SK-N-SH (cell line): ENCODE measurements around the gene CHAF1A. TPM values are rescaled to one million over a fixed set of nuclear protein-coding genes. Genes with fewer than 3 reads are reported as not detected.

Experiments used
- CTCF ChIA-PET: fragments of 300-600, 350-600 bp; formaldehyde crosslinking; extraction: SDS; loops from one replicate; lab custom pipeline; 2021; lab: Yijun Ruan, JAX
- POLR2A ChIA-PET: fragments of 350-600 bp; sonication (Branson Sonifier 250); formaldehyde crosslinking; extraction: SDS; loops from one replicate; lab custom pipeline; 2020; ENCODE audit warnings: antibody characterized with exemption, inconsistent platforms; lab: Yijun Ruan, JAX
- DNase-seq: peaks from one replicate; pipeline ENCODE4 v3.0.0; 2012
- H2AFZ ChIP-seq: fragments of 200-600 bp; sonication (generic); 2 replicates; pipeline ENCODE4 v1.8.1; 2016; ENCODE audit warnings: antibody characterized with exemption, mild to moderate bottlenecking, low read depth
- H3F3A ChIP-seq: fragments of 200-600 bp; sonication (generic); replicated peaks from 2 replicates; pipeline ENCODE3; 2016; ENCODE audit warnings: antibody characterized with exemption, mild to moderate bottlenecking; ENCODE audit not compliant: insufficient read depth
- H3K27ac ChIP-seq, 2 experiments: fragments of 200-500 bp in 1 of 2; fragments of 200-600 bp in 1 of 2; sonication (Bioruptor generic) in 1 of 2; sonication (generic), shearing (Covaris generic) in 1 of 2; 2 replicates each; pipeline versions ENCODE4 v1.5.1 to v1.6.1; 2014 to 2016; ENCODE audit warnings: low read depth in 2 of 2, inconsistent platforms in 1 of 2, low read length in 1 of 2, mild to moderate bottlenecking in 1 of 2, mixed read lengths in 1 of 2
- H3K27me3 ChIP-seq: fragments of 200-600 bp; sonication (generic), shearing (Covaris generic); 2 replicates; pipeline ENCODE4 v1.6.1; 2016; ENCODE audit warnings: mixed run types; ENCODE audit not compliant: insufficient read depth
- H3K36me3 ChIP-seq, 2 experiments: fragments of 200-500 bp in 1 of 2; fragments of 200-600 bp in 1 of 2; sonication (Bioruptor generic) in 1 of 2; sonication (generic) in 1 of 2; replicated peaks in 1 of 2; 2 replicates each; pipeline versions ENCODE3 to v1.5.1; 2014 to 2016; ENCODE audit warnings: low read length in 1 of 2, mild to moderate bottlenecking in 1 of 2; ENCODE audit not compliant: insufficient read depth in 2 of 2, control insufficient read depth in 1 of 2
- H3K4me1 ChIP-seq, 2 experiments: fragments of 200-500 bp in 1 of 2; fragments of 200-600 bp in 1 of 2; sonication (Bioruptor generic) in 1 of 2; sonication (generic), shearing (Covaris generic) in 1 of 2; 2 replicates each; pipeline versions ENCODE4 v1.5.1 to v1.6.1; 2014 to 2016; ENCODE audit warnings: low read depth in 1 of 2, low read length in 1 of 2, mixed run types in 1 of 2; ENCODE audit not compliant: insufficient read depth in 2 of 2, control insufficient read depth in 1 of 2
- H3K4me2 ChIP-seq: fragments of 200-600 bp; sonication (generic), shearing (Covaris generic); 2 replicates; pipeline ENCODE4 v1.6.1; 2017; ENCODE audit warnings: mixed run types
- H3K4me3 ChIP-seq, 2 experiments: fragments of 200-500 bp in 1 of 2; fragments of 200-600 bp in 1 of 2; sonication (Bioruptor generic) in 1 of 2; sonication (generic), shearing (Covaris generic) in 1 of 2; 2 replicates each; pipeline versions ENCODE4 v1.5.1 to v1.8.1; 2014 to 2016; ENCODE audit warnings: low read depth in 2 of 2, inconsistent platforms in 1 of 2, low read length in 1 of 2, mild to moderate bottlenecking in 1 of 2, mixed read lengths in 1 of 2, moderate library complexity in 1 of 2
- H3K79me2 ChIP-seq: fragments of 200-600 bp; sonication (generic); 2 replicates; pipeline ENCODE4 v1.8.1; 2017; ENCODE audit warnings: mild to moderate bottlenecking; ENCODE audit not compliant: insufficient read depth
- H3K9ac ChIP-seq: fragments of 200-600 bp; sonication (generic); 2 replicates; pipeline ENCODE4 v1.6.1; 2017; ENCODE audit warnings: mixed run types
- H3K9me2 ChIP-seq: fragments of 200-600 bp; sonication (generic); 2 replicates; pipeline ENCODE4 v1.6.1; 2017; ENCODE audit warnings: mixed run types
- H3K9me3 ChIP-seq: fragments of 200-600 bp; sonication (generic); 2 replicates; pipeline ENCODE4 v1.6.1; 2017; ENCODE audit warnings: mixed run types, mild to moderate bottlenecking, moderate library complexity
- H4K20me1 ChIP-seq: fragments of 200-600 bp; sonication (generic); 2 replicates; pipeline ENCODE4 v1.6.1; 2017; ENCODE audit warnings: mild to moderate bottlenecking, mixed run types; ENCODE audit not compliant: insufficient read depth
- ELF1 ChIP-seq: IDR thresholded peaks from 2 replicates; pipeline ENCODE4 v1.4.0; 2012
- FOXM1 ChIP-seq: IDR thresholded peaks from 2 replicates; pipeline ENCODE4 v1.4.0; 2012; ENCODE audit warnings: low read depth, mild to moderate bottlenecking
- POLR2AphosphoS5 ChIP-seq: IDR thresholded peaks from 2 replicates; pipeline ENCODE4 v1.6.1; 2012; ENCODE audit warnings: low read depth, low read length
- RCOR1 ChIP-seq: fragments of 150-350 bp; IDR thresholded peaks from 2 replicates; pipeline ENCODE4 v1.6.1; 2017; ENCODE audit warnings: antibody characterized with exemption, low read length
- REST ChIP-seq: IDR thresholded peaks from 2 replicates; pipeline ENCODE4 v1.6.1; 2012; ENCODE audit warnings: mild to moderate bottlenecking, low read depth, low read length, moderate library complexity
- RFX5 ChIP-seq: IDR thresholded peaks from 2 replicates; pipeline ENCODE4 v1.6.1; 2012; ENCODE audit warnings: mild to moderate bottlenecking, improper control_type of control experiment, low read length
- TCF12 ChIP-seq: IDR thresholded peaks from 2 replicates; pipeline ENCODE4 v1.4.0; 2012
- TEAD4 ChIP-seq: IDR thresholded peaks from 2 replicates; pipeline ENCODE4 v1.4.0; 2012; ENCODE audit warnings: mild to moderate bottlenecking, borderline replicate concordance; ENCODE audit not compliant: insufficient read depth
- USF1 ChIP-seq: IDR thresholded peaks from 2 replicates; pipeline ENCODE4 v1.4.0; 2012; ENCODE audit warnings: low read depth, borderline replicate concordance
- WGBS: methylation state at CpG from one replicate; pipeline ENCODE4 v1.1.6; 2017; ENCODE audit warnings: low lambda C conversion rate; 5-methylcytosine and 5-hydroxymethylcytosine counted together
- polyA plus RNA-seq, 3 experiments: library from polyadenylated mRNA; depleted of rRNA; stranded (reverse); fragments of >200 nt; gene quantifications; 2 replicates each; pipeline ENCODE4 v1.2.3, GENCODE V29; 2012
- TF ChIP-seq, protein P1 (sequence below): IDR thresholded peaks from 2 replicates; pipeline ENCODE4; 2012
- TF ChIP-seq, protein P2 (sequence below): fragments of 200-600 bp; sonication (generic); IDR thresholded peaks from 2 replicates; pipeline ENCODE4 v1.6.1; 2017; ENCODE audit warnings: antibody characterized with exemption, mild to moderate bottlenecking, moderate library complexity

The CHAF1A gene
- polyA plus RNA-seq, 1 of the 3 experiments (the other 2 are of a cell fraction), result 18.0 TPM

DNA sequence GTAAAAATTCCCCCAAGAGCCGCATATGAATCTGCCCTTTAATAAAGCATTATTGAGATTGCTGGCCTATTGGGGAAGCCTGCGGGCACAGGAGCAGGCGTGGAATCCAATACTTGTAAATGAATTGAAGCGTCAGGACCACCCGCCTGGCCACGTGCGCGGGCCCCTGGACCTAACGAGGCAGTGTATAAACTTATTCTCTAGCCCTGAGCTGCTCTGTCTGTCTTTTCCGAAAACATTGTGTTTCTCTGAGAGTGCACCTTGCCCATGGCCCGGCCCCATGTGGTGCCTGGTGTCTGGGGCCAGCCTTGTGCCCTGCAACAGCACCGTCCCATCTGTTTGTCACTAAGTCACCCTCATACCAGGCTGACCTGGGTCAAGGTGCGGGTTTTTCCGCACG is 40.7 kb downstream of the CHAF1A start:
- H3K4me2 ChIP-seq, result no peak overlapping the region
- no peak overlapping the region for H3K9ac ChIP-seq
- no peaks in the 10 kb centered on the region for H3K9me3 ChIP-seq
- no peaks in the 10 kb centered on the region for H3F3A ChIP-seq
- H3K4me3 ChIP-seq, result no peak overlapping the region
- ChIA-PET CTCF (interaction anchor here (1.1 to 1.3 kb wide), 2 partner anchors 17 to 43 kb away, joined by 3 to 5 read pairs; partner anchors contain the start of gene SH3GL1), POLR2A (interaction anchor here (1.4 kb wide), 1 partner anchor 13 kb away, joined by 6 read pairs; no protein-coding TSS in a partner anchor)
- WGBS, result 97% methylated on average over 15 of the region's 15 CpGs
- no peaks in the 10 kb centered on the region for H3K27me3 ChIP-seq
- no peak for DNase-seq
- H3K27ac ChIP-seq, result no peak overlapping the region
- H3K79me2 ChIP-seq, result no peaks in the 10 kb centered on the region; the same call in 1 of the 2 replicates
- no peaks in the 10 kb centered on the region for H4K20me1 ChIP-seq
- no peak overlapping the region for H2AFZ ChIP-seq
- peaks cover 0 to 42% of the 10 kb centered on the region in 2 experiments for H3K36me3 ChIP-seq
- no peaks in the 10 kb centered on the region for H3K9me2 ChIP-seq
- no peaks in the 10 kb centered on the region for H3K4me1 ChIP-seq
- no peak for TF ChIP-seq RFX5
- TF ChIP-seq, protein P1, sequence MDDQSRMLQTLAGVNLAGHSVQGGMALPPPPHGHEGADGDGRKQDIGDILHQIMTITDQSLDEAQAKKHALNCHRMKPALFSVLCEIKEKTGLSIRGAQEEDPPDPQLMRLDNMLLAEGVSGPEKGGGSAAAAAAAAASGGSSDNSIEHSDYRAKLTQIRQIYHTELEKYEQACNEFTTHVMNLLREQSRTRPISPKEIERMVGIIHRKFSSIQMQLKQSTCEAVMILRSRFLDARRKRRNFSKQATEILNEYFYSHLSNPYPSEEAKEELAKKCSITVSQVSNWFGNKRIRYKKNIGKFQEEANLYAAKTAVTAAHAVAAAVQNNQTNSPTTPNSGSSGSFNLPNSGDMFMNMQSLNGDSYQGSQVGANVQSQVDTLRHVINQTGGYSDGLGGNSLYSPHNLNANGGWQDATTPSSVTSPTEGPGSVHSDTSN, result no peak
- TF ChIP-seq, protein P2, sequence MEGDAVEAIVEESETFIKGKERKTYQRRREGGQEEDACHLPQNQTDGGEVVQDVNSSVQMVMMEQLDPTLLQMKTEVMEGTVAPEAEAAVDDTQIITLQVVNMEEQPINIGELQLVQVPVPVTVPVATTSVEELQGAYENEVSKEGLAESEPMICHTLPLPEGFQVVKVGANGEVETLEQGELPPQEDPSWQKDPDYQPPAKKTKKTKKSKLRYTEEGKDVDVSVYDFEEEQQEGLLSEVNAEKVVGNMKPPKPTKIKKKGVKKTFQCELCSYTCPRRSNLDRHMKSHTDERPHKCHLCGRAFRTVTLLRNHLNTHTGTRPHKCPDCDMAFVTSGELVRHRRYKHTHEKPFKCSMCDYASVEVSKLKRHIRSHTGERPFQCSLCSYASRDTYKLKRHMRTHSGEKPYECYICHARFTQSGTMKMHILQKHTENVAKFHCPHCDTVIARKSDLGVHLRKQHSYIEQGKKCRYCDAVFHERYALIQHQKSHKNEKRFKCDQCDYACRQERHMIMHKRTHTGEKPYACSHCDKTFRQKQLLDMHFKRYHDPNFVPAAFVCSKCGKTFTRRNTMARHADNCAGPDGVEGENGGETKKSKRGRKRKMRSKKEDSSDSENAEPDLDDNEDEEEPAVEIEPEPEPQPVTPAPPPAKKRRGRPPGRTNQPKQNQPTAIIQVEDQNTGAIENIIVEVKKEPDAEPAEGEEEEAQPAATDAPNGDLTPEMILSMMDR, result no peak
- TF ChIP-seq ELF1, result no peak
- no peak for TF ChIP-seq RCOR1
- no peak for TF ChIP-seq TEAD4
- no peak for TF ChIP-seq USF1
- no peak for TF ChIP-seq FOXM1
- no peak for TF ChIP-seq POLR2AphosphoS5
- TF ChIP-seq TCF12, result no peak
- TF ChIP-seq REST, result no peak
